Thyroid gland (tissue), 4 donors: ENCODE results near the gene PTPRN2.

Source experiments
- CTCF ChIP-seq, 6 experiments: fragments of 200-600 bp in 3 of 6; fragments of 450-650 bp in 3 of 6; sonication (generic) in 3 of 6; IDR thresholded peaks; one replicate each; pipeline ENCODE4 v1.5.1; 2016 to 2019; ENCODE audit warnings: antibody characterized with exemption in 6 of 6, mild to moderate bottlenecking in 2 of 6, inconsistent platforms in 1 of 6, moderate library complexity in 1 of 6
- POLR2A ChIP-seq, 2 donors: fragments of 450-650 bp; IDR thresholded peaks; one replicate each; pipeline ENCODE4 v1.6.1; 2017; ENCODE audit warnings: antibody characterized with exemption in 2 of 2, mild to moderate bottlenecking in 2 of 2, moderate library complexity in 1 of 2

GRCh38 chr7:158611541-158611940 lies 23.9 kb upstream of the PTPRN2 start:
- TF ChIP-seq CTCF (IDR thresholded peaks at IDR 0.05), result no peak
- no peak for TF ChIP-seq POLR2A (IDR thresholded peaks at IDR 0.05)
